Activated CD4-positive, alpha-beta memory T cell treated with anti-CD3 and anti-CD28 coated beads, Interleukin-2, amount 10 ng/mL, durations not matched to agents 7 days and 5 days (primary cell): ENCODE measurements around the gene RPP25. TPM values are rescaled to one million over a fixed set of nuclear protein-coding genes. Genes with fewer than 3 reads are reported as not detected.

Experiments
- CTCF ChIA-PET: fragments of 350-600 bp; sonication (Branson Sonifier 250); formaldehyde crosslinking; loops from one replicate; lab custom pipeline; 2021; ENCODE audit warnings: antibody characterized with exemption, inconsistent platforms; lab: Charles Lee
- POLR2A ChIA-PET: fragments of 350-600 bp; sonication (Branson Sonifier 250); formaldehyde crosslinking; loops from one replicate; lab custom pipeline; 2021; ENCODE audit warnings: antibody characterized with exemption; lab: Charles Lee
- DNase-seq: peaks from one replicate; pipeline ENCODE4 v3.0.0-alpha.2; 2020
- H3K27ac Mint-ChIP-seq: one replicate; pipeline ENCODE4 v1.8.0; 2021; ENCODE audit warnings: mild to moderate bottlenecking, mixed read lengths
- H3K27me3 Mint-ChIP-seq: one replicate; pipeline ENCODE4 v1.8.0; 2021; ENCODE audit warnings: mixed read lengths
- H3K36me3 Mint-ChIP-seq: one replicate; pipeline ENCODE4 v1.8.0; 2021; ENCODE audit warnings: low read depth, mixed read lengths
- H3K4me1 Mint-ChIP-seq: one replicate; pipeline ENCODE4 v1.8.0; 2021; ENCODE audit warnings: mixed read lengths
- H3K4me3 Mint-ChIP-seq: one replicate; pipeline ENCODE4 v1.8.0; 2021; ENCODE audit warnings: mild to moderate bottlenecking, mixed read lengths
- H3K9me3 Mint-ChIP-seq: one replicate; pipeline ENCODE4 v1.8.0; 2021; ENCODE audit warnings: mixed read lengths
- total RNA-seq, 2 experiments: library from RNA; stranded (reverse); gene quantifications; one replicate each; pipeline ENCODE4 v1.2.3, GENCODE V29; 2021

RPP25 gene
- total RNA-seq, 2 experiments from 2014 or later, result 5.0 to 5.1 TPM

DNA sequence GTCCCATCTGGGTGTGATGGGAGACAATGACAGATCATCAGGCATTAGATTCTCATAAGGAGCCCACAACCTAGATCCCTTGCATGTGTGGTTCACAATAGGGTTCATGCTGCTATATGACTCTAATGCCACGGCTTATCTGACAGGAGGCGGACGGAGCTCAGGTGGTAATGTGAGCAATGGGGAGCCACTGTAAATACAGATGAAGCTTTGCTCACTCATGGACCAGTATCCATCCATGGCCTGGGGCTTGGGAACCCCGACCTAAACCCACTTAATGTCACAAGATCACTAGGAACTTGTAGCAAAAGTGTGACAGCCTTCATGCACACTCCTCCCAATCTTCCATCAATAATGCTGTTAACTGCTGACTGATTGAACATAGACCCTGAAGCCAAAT, 47.9 kb downstream of the RPP25 start:
- no peak for DNase-seq
- peaks cover 34% of the 10 kb centered on the region for H3K4me1 Mint-ChIP-seq

GRCh38 chr15:74907163-74907870, 49.3 kb downstream of the RPP25 start:
- H3K9me3 Mint-ChIP-seq, result no peaks in the 10 kb centered on the region
- peaks cover 38% of the 10 kb centered on the region for H3K4me1 Mint-ChIP-seq

More for the DNA sequence above, 47.9 kb downstream of the RPP25 start:
- Mint-ChIP-seq H3K4me3 (no peak overlapping the region), H3K36me3 (peaks cover 38% of the 10 kb centered on the region), H3K9me3 (no peaks in the 10 kb centered on the region), H3K27ac (no peak overlapping the region), H3K27me3 (no peaks in the 10 kb centered on the region)
- POLR2A ChIA-PET, result interaction anchor here (2.9 to 4.2 kb wide), 2 partner anchors 14 to 19 kb away, joined by 17 to 55 read pairs; partner anchors contain the start of gene MPI
- CTCF ChIA-PET, result interaction anchor here (0.9 to 3.8 kb wide), 5 partner anchors 15 to 139 kb away, joined by 3 to 15 read pairs (median 6); partner anchors contain the start of gene ULK3

DNA sequence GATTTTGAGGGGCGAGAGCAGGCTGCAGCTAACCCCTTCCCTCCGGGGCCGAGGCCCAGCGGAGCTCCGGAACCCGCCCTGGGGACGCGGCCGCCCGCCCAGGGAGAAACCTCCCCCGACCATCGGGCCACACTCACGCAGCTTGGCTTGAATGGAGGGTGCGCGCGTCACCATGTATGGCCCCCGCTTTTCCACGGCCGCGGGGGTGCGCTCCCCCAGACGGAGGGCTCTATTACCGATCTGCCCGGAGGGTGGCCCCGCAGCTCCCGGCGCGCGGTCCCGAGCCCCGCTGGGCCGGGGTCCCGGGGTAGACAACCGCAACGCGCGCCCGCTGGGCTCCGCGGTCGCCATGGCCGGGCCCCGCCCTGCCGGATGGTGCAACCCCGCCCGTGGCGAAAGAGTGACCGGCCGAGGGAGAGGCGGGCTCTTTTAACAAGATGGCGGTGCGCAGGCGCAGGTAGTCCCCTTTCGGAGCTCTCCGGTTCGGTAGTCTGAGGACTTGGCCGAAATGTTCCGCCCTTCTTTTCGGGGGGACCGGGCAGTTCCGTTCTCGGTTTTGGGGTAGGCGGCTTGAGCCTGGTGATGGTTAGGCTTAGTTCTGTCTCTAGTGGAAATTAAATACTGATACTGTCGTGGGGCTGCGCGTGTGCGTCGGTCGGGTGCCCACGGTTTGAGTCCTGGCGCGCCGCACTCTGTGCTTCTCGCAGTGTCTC, 50.0 kb downstream of the RPP25 start, which contains the start of gene FAM219B:
TSS of gene FAM219B (minus strand) at position 402 of the 713 bp plus-strand sequence. CDS start at position 351, 51 bp downstream.
- POLR2A ChIA-PET, result interaction anchor here (0.8 to 9.1 kb wide), 32 partner anchors 9 to 461 kb away, joined by 3 to 121 read pairs (median 5); partner anchors contain the start of genes C15orf39, COX5A, CYP1A1 and MAN2C1
- H3K4me3 Mint-ChIP-seq, result peak within 1 kb of the TSS; percentile 91
- peak within 1 kb of the TSS; percentile 87 for H3K27ac Mint-ChIP-seq
- DNase-seq, result peak; percentile 84
- peaks cover 47% of the 10 kb centered on the region for H3K36me3 Mint-ChIP-seq
- CTCF ChIA-PET, result interaction anchor here (0.9 to 3.8 kb wide), 18 partner anchors 8 to 274 kb away, joined by 3 to 15 read pairs (median 5); no protein-coding TSS in a partner anchor
- H3K27me3 Mint-ChIP-seq, result no peaks in the 10 kb centered on the region
- peaks cover 45% of the 10 kb centered on the region for H3K4me1 Mint-ChIP-seq
- H3K9me3 Mint-ChIP-seq, result no peaks in the 10 kb centered on the region

More at GRCh38 chr15:74907163-74907870, 49.3 kb downstream of the RPP25 start:
- no peaks in the 10 kb centered on the region for H3K27me3 Mint-ChIP-seq
- ChIA-PET CTCF (interaction anchor here (0.9 to 3.8 kb wide), 11 partner anchors 9 to 275 kb away, joined by 3 to 15 read pairs (median 6); partner anchors contain the start of gene ULK3), POLR2A (interaction anchor here (0.5 to 9.1 kb wide), 25 partner anchors 10 to 461 kb away, joined by 3 to 121 read pairs (median 5); partner anchors contain the start of genes C15orf39, COX5A, CYP1A1 and MAN2C1)
- DNase-seq, result no peak
- H3K27ac Mint-ChIP-seq, result peak overlapping the region; percentile 87
- H3K36me3 Mint-ChIP-seq, result peaks cover 44% of the 10 kb centered on the region
- H3K4me3 Mint-ChIP-seq, result peak overlapping the region; percentile 91

DNA sequence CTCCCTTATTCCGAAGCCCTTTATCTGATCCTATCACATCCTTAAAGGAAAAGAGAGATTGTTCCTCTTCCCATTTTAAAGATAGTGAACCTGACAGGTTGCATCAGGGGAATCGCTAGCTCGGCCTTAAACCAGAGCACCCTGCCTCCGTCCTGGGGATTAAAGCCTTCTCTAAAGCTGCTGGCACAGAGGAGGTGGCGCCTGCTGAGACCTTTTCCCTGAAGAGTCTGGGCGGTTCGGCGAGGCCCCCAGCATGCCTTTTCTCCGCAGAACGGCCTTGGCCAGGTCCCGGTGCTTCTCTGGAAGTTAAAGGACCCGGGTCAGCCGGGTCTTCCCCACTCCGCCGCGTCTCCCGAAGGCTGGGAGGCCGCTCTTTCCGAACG, 50.5 kb downstream of the RPP25 start:
- POLR2A ChIA-PET, result interaction anchor here (0.8 to 9.1 kb wide), 33 partner anchors 8 to 462 kb away, joined by 3 to 121 read pairs (median 5); partner anchors contain the start of genes C15orf39, COX5A, CYP1A1 and MAN2C1
- peaks cover 50% of the 10 kb centered on the region for H3K4me1 Mint-ChIP-seq
- peak overlapping the region; percentile 91 for H3K4me3 Mint-ChIP-seq
- no peak for DNase-seq
- CTCF ChIA-PET, result interaction anchor here (0.7 to 3.8 kb wide), 18 partner anchors 8 to 274 kb away, joined by 3 to 15 read pairs (median 4); no protein-coding TSS in a partner anchor
- H3K27me3 Mint-ChIP-seq, result no peaks in the 10 kb centered on the region
- H3K27ac Mint-ChIP-seq, result peak overlapping the region; percentile 71
- H3K36me3 Mint-ChIP-seq, result peaks cover 47% of the 10 kb centered on the region
- no peaks in the 10 kb centered on the region for H3K9me3 Mint-ChIP-seq

Other genes with a start within 250 kb of the RPP25 start
- 1 to 10 TPM; 2.0 to 2.1 TPM for gene CYP1A1, start 231.2 kb downstream of the RPP25 start, total RNA-seq
- not detected for gene CYP1A2, start 207.9 kb downstream of the RPP25 start, total RNA-seq
- gene CSK, start 174.7 kb downstream of the RPP25 start, total RNA-seq, result 100 to 1,000 TPM; 330 to 341 TPM
- gene LMAN1L, start 143.9 kb downstream of the RPP25 start, total RNA-seq, result under 1 TPM; 0.48 to 0.63 TPM
- gene CPLX3, start 130.1 kb downstream of the RPP25 start, total RNA-seq, result under 1 TPM in 1 of 2 experiments, not detected in 1; 0.18 TPM
- gene ULK3, start 113.6 kb downstream of the RPP25 start, total RNA-seq, result 10 to 100 TPM; 74.9 to 84.2 TPM
- 100 to 1,000 TPM; 144 to 156 TPM for gene SCAMP2, start 83.4 kb downstream of the RPP25 start, total RNA-seq
- 10 to 100 TPM; 82.8 to 92.9 TPM for gene MPI, start 66.7 kb downstream of the RPP25 start, total RNA-seq
- 100 to 1,000 TPM; 103 to 116 TPM for gene FAM219B, start 49.9 kb downstream of the RPP25 start, total RNA-seq
- 100 to 1,000 TPM; 273 to 274 TPM for gene COX5A, start 18.7 kb downstream of the RPP25 start, total RNA-seq
- gene SCAMP5, start 38.8 kb upstream of the RPP25 start, total RNA-seq, result under 1 TPM; 0.60 to 0.81 TPM
- gene PPCDC, start 66.8 kb upstream of the RPP25 start, total RNA-seq, result 10 to 100 TPM; 43.0 to 50.2 TPM
- 10 to 100 TPM; 65.0 to 69.2 TPM for gene C15orf39, start 245.1 kb upstream of the RPP25 start, total RNA-seq